SK-N-SH (cell line): Measurements from ENCODE around the gene FAH.

ENCODE experiments used
- CTCF ChIP-seq: fragments of 200-600 bp; sonication (generic); IDR thresholded peaks from 2 replicates; pipeline ENCODE4 v1.6.1; 2017; ENCODE audit warnings: antibody characterized with exemption, mild to moderate bottlenecking, moderate library complexity
- EP300 ChIP-seq, 2 experiments: IDR thresholded peaks; 2 replicates each; pipeline versions ENCODE4 v1.4.0 to v1.6.1; 2012; ENCODE audit warnings: borderline replicate concordance in 1 of 2, low read depth in 1 of 2, low read length in 1 of 2
- EZH2phosphoT487 ChIP-seq: fragments of 200-600 bp; sonication (generic); IDR thresholded peaks from 2 replicates; pipeline ENCODE4 v1.6.1; 2017; ENCODE audit warnings: low read depth, mixed run types, mild to moderate bottlenecking, antibody characterized with exemption, moderate library complexity, borderline replicate concordance
- FOSL2 ChIP-seq: IDR thresholded peaks from 2 replicates; pipeline ENCODE4 v1.4.0; 2012; ENCODE audit warnings: low read depth, mild to moderate bottlenecking, moderate library complexity, borderline replicate concordance
- JUND ChIP-seq: IDR thresholded peaks from 2 replicates; pipeline ENCODE4 v1.4.0; 2012
- PBX3 ChIP-seq: IDR thresholded peaks from 2 replicates; pipeline ENCODE4; 2012
- POLR2AphosphoS5 ChIP-seq: IDR thresholded peaks from 2 replicates; pipeline ENCODE4 v1.6.1; 2012; ENCODE audit warnings: low read depth, low read length
- RAD21 ChIP-seq: IDR thresholded peaks from 2 replicates; pipeline ENCODE4 v1.6.1; 2012; ENCODE audit warnings: mild to moderate bottlenecking, low read length
- RFX5 ChIP-seq: IDR thresholded peaks from 2 replicates; pipeline ENCODE4 v1.6.1; 2012; ENCODE audit warnings: mild to moderate bottlenecking, improper control_type of control experiment, low read length
- TAF1 ChIP-seq: IDR thresholded peaks from 2 replicates; pipeline ENCODE4 v1.6.1; 2012; ENCODE audit warnings: low read depth, mild to moderate bottlenecking, low read length, moderate library complexity, borderline replicate concordance

GRCh38 chr15:80186597-80186996, 33.8 kb downstream of the FAH start:
- TF ChIP-seq POLR2AphosphoS5 (no peak), CTCF (no peak), PBX3 (no peak), EZH2phosphoT487 (no peak), EP300 (IDR thresholded peaks at IDR 0.05; ENCODE audit: borderline replicate concordance in 1 of 2, low read depth in 1 of 2, low read length in 1 of 2) (no peak), RAD21 (no peak), JUND (no peak), TAF1 (no peak), FOSL2 (no peak), RFX5 (no peak)
